Adrenal gland (tissue), 5 donors: ENCODE data around the gene SIGLEC9.

Experiments used
- CTCF ChIP-seq, 6 experiments: fragments of 450-650 bp in 4 of 6; fragments of 200-600 bp in 2 of 6; sonication (generic) in 1 of 6; IDR thresholded peaks; 1 replicate in 5 of 6; 2 replicates in 1 of 6; pipeline versions ENCODE4 v1.5.1 to v1.8.0; 2016 to 2021; ENCODE audit warnings: antibody characterized with exemption in 6 of 6, mild to moderate bottlenecking in 2 of 6, moderate library complexity in 1 of 6
- POLR2A ChIP-seq, 2 donors: fragments of 450-650 bp; IDR thresholded peaks; one replicate each; pipeline ENCODE4 v1.6.1; 2017; ENCODE audit warnings: antibody characterized with exemption in 2 of 2, mild to moderate bottlenecking in 2 of 2, moderate library complexity in 1 of 2
- donor health status: DM: no; HTN: no; CAD: no.

DNA sequence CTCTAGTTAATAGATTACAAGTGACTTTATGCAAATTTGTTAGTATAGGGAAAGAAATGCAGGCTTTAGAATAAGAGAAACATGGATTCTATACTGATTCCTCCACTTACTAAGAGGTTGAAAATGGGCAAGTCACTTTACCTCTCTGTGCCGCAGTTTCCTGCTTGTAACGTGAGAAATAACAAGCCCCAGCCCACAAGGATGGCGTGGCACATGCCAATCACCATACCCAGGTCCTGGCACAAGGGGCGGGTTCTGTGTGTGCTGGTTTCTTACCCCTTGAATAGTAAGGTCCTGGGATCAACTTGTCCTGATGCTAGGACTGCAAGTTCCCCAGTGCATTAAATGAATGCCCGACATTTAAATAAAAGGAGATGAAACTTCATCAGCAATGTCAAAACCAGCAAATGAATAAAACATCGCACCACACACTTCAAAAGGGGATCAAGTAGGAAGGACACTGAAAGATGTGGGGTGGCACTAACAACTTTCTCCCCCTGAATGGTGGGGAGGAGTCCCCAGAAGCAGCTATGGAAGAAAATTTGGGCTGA lies 7.9 kb upstream of the SIGLEC9 start:
- no peak for TF ChIP-seq CTCF (IDR thresholded peaks at IDR 0.05)
- TF ChIP-seq POLR2A (IDR thresholded peaks at IDR 0.05): no peak
